Naive B cell (primary cell): Measurements from ENCODE around the gene NUDCD3. TPM values are rescaled to one million over a fixed set of nuclear protein-coding genes. Genes with fewer than 3 reads are reported as not detected.
"Not testable (repeated sequence)": the region's sequence is repeated elsewhere in the genome, so short reads cannot be mapped to it uniquely, and the experiment has no call there.

Experiments
- ATAC-seq, 2 donors: fragments of 150-1000 bp; cut with Tn5 transposase; 2 replicates each; pipeline ENCODE4 v1.10.0; 2021; ENCODE audit warnings: low read depth in 2 of 2, mild to moderate bottlenecking in 2 of 2, moderate library complexity in 2 of 2
- DNase-seq: peaks from one replicate; pipeline ENCODE4 v3.0.0; 2022
- H3K27ac Mint-ChIP-seq, 6 donors: one replicate each; pipeline ENCODE4 v1.8.0; 2020 to 2022; ENCODE audit warnings: mild to moderate bottlenecking in 6 of 6, mixed read lengths in 6 of 6, moderate library complexity in 5 of 6, inconsistent platforms in 2 of 6
- H3K27me3 Mint-ChIP-seq, 3 donors: one replicate each; pipeline ENCODE4 v1.8.0; 2021 to 2022; ENCODE audit warnings: mixed read lengths in 3 of 3, mild to moderate bottlenecking in 1 of 3
- H3K36me3 Mint-ChIP-seq, 2 donors: one replicate each; pipeline ENCODE4 v1.8.0; 2020 to 2022; ENCODE audit warnings: mixed read lengths in 2 of 2, inconsistent platforms in 1 of 2, mild to moderate bottlenecking in 1 of 2
- H3K4me1 Mint-ChIP-seq, 3 donors: one replicate each; pipeline ENCODE4 v1.8.0; 2020 to 2022; ENCODE audit warnings: mixed read lengths in 3 of 3, inconsistent platforms in 1 of 3, mild to moderate bottlenecking in 1 of 3, moderate library complexity in 1 of 3
- H3K4me3 Mint-ChIP-seq, 8 donors: one replicate each; pipeline ENCODE4 v1.8.0; 2020 to 2022; ENCODE audit warnings: mild to moderate bottlenecking in 8 of 8, mixed read lengths in 8 of 8, moderate library complexity in 8 of 8, inconsistent platforms in 2 of 8
- H3K9me3 Mint-ChIP-seq, 7 donors: one replicate each; pipeline ENCODE4 v1.8.0; 2020 to 2022; ENCODE audit warnings: mixed read lengths in 7 of 7, mild to moderate bottlenecking in 5 of 7, inconsistent platforms in 2 of 7, moderate library complexity in 1 of 7
- polyA plus RNA-seq, 6 donors: library from polyadenylated mRNA; unstranded; fragments of 300-500 nt; fragmentation: Illumina TruSeq; gene quantifications; one replicate each; pipeline ENCODE4 v1.2.3, GENCODE V29; 2021; ENCODE audit warnings: low read depth in 6 of 6

NUDCD3 gene
- polyA plus RNA-seq, 6 donors from 2014 or later = 32.8 to 70.2 (median 64.4) TPM

GRCh38 chr7:44447874-44448425 lies 42.5 kb downstream of the NUDCD3 start:
- H3K27ac Mint-ChIP-seq = peak overlapping the region in 2 of 6 donors; percentile 29 to 38
- H3K4me1 Mint-ChIP-seq = peaks cover 45 to 75% (median 51%) of the 10 kb centered on the region in 3 donors
- no peaks in the 10 kb centered on the region for H3K27me3 Mint-ChIP-seq
- peaks cover 18 to 36% of the 10 kb centered on the region in 2 donors for H3K36me3 Mint-ChIP-seq
- no peak overlapping the region for H3K4me3 Mint-ChIP-seq
- ATAC-seq (no peak), DNase-seq (no peak)
- no peaks in the 10 kb centered on the region for H3K9me3 Mint-ChIP-seq

DNA sequence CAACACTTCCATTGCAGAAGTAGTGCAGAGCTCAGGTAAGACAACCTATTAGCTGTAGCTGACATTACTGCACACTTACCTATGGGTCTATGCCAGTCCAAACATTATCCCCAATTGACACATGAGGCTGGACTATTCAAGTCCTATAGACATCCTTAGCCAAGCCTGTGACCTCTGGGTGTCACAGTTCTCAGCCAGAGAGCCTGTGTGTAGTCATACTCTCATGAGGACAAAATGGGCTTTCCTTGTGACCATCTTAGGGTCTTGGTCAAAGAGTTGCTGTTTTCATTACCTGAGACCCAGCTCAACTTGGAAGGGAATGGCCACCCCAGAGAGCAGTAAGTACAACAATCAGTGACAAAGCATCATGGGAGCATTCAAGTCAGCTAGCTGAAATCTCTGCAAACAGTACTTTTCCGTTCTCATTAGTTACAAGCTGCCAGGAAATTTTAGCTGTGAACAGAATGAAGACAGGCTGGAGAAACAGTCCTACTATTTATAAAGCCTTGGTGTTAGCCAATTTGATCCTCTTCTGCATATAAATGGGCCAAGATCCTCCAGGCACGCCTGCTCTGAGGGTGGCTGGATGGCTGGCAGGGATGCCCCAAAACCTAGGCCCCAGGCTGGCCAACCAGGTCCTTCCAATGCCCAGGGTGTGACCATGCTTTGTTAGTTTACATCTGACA lies 44.3 kb downstream of the NUDCD3 start:
- no peaks in the 10 kb centered on the region for H3K27me3 Mint-ChIP-seq
- DNase-seq = no peak
- H3K36me3 Mint-ChIP-seq = peaks cover 13 to 27% of the 10 kb centered on the region in 2 donors
- peaks cover 48 to 73% (median 61%) of the 10 kb centered on the region in 3 donors for H3K4me1 Mint-ChIP-seq
- H3K4me3 Mint-ChIP-seq = no peak overlapping the region
- no peak for ATAC-seq
- H3K9me3 Mint-ChIP-seq = no peaks in the 10 kb centered on the region
- no peak overlapping the region for H3K27ac Mint-ChIP-seq

- DNase-seq = no peak
- ATAC-seq = no peak
- peaks cover 4 to 24% of the 10 kb centered on the region in 2 donors for H3K36me3 Mint-ChIP-seq
- H3K4me1 Mint-ChIP-seq = peaks cover 48 to 65% (median 53%) of the 10 kb centered on the region in 3 donors
- no peaks in the 10 kb centered on the region for H3K9me3 Mint-ChIP-seq
- no peak overlapping the region for H3K4me3 Mint-ChIP-seq
- no peaks in the 10 kb centered on the region for H3K27me3 Mint-ChIP-seq
- peak overlapping the region in 1 of 6 donors; percentile 89 for H3K27ac Mint-ChIP-seq
Observed at GRCh38 chr7:44441079-44441478, 49.4 kb downstream of the NUDCD3 start.

DNA sequence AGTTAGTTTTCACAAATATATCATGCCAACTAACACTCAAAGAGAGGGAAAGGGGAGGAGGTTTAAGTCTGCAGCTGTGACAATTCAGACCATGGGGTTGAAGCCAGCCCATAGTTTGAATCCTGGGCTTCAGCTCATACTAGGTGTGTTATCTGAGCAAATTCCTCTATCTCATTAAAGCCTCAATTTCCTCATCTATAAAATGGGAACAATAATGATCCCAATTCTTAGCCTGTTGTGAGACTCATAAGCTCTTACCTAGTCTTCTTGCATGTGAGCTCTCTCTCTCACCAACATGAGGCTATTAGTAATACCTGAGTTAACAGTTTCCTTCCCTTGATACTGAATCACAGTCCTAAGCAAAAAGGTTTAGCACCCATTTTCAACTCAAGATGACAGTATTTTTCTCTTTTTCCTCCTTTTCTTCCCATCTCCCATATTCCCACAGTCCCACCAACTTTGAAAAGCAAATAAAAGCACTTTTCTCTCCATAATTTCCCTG lies 49.8 kb downstream of the NUDCD3 start:
- Mint-ChIP-seq H3K27ac (peak overlapping the region in 1 of 6 donors; percentile 89), H3K4me1 (peaks cover 45 to 66% (median 50%) of the 10 kb centered on the region in 3 donors), H3K9me3 (no peaks in the 10 kb centered on the region), H3K36me3 (peaks cover 4 to 22% of the 10 kb centered on the region in 2 donors), H3K4me3 (no peak overlapping the region), H3K27me3 (no peaks in the 10 kb centered on the region)
- ATAC-seq = no peak
- DNase-seq = no peak

- Mint-ChIP-seq H3K9me3 (no peaks in the 10 kb centered on the region), H3K27ac (no peak overlapping the region), H3K36me3 (peaks cover 0 to 15% of the 10 kb centered on the region in 2 donors), H3K4me1 (peaks cover 38 to 62% (median 49%) of the 10 kb centered on the region in 3 donors), H3K4me3 (no peak overlapping the region), H3K27me3 (no peaks in the 10 kb centered on the region)
- DNase-seq = no peak
- no peak for ATAC-seq
Observed at GRCh38 chr7:44439926-44440325, 50.5 kb downstream of the NUDCD3 start.

- Mint-ChIP-seq H3K27me3 (no peaks in the 10 kb centered on the region), H3K4me3 (no peak overlapping the region), H3K9me3 (no peaks in the 10 kb centered on the region), H3K36me3 (peaks cover 0 to 12% of the 10 kb centered on the region in 2 donors), H3K4me1 (peaks cover 35 to 61% (median 55%) of the 10 kb centered on the region in 3 donors), H3K27ac (peak overlapping the region in 1 of 6 donors; percentile 44)
- DNase-seq (no peak), ATAC-seq (no peak)
Observed at GRCh38 chr7:44438816-44439215, 51.6 kb downstream of the NUDCD3 start.

DNA sequence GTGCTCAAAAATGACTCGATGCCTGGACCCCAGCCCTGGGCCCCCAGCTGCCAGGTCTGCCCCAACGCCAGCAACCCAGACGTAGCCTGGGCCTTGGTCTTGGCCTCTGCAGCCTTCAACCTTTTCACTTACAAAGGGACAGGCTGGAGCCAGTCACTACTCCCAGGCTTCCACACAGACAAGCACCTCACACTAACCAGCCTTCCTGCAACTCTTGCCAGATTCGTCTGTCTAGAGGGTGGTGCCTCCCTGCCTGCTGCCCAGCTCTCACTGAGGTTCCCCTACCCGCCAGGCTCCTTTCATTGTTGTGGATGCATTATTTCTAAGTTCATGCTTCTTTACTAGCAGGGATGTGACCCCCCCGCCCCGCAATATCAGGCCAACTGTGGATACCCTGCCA lies 56.3 kb downstream of the NUDCD3 start:
- no peak for DNase-seq
- Mint-ChIP-seq H3K9me3 (no peaks in the 10 kb centered on the region), H3K27ac (no peak overlapping the region), H3K27me3 (no peaks in the 10 kb centered on the region), H3K4me1 (peaks cover 36 to 64% (median 60%) of the 10 kb centered on the region in 3 donors), H3K36me3 (peaks cover 0 to 16% of the 10 kb centered on the region in 2 donors), H3K4me3 (no peak overlapping the region)
- ATAC-seq = no peak

DNA sequence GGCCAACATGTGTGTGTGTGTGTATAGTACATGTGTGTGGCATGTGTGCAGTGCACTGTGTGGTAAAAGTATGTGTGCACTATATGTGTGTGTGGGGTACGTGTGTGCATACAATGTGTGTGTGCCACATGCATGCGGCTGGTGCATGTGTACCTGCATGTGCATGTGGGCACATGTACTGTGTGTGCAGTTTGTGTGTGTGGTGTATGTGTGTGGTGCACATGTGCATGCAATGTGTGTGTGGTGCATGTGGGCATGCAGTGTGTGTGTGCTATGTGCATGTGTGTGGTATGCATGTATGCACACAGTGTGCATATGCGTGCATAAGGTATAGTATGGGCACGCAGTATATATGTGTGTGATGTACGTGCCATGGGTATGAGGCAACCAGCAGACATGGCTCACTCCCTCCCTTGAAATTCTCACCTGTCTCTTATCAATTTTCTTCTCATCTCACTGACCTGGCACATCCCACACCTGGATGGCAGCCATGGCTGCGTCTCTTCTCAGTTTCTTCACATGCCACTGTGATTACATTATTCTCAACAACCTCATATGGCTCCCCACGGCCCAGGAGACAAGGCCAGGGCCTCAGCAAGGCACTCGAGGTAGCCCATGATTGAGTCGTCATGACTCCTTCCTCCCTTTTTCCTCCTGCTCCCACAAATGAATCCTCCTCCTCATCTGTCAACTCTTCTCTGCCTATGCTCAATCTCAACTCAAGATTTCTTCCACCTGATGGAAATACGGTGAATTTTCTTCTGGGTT lies 57.0 kb downstream of the NUDCD3 start:
- Mint-ChIP-seq H3K27ac (peak overlapping the region in 1 of 6 donors; percentile 10), H3K4me1 (peaks cover 35 to 60% (median 58%) of the 10 kb centered on the region in 3 donors), H3K36me3 (peaks cover 0 to 8% of the 10 kb centered on the region in 2 donors), H3K27me3 (no peaks in the 10 kb centered on the region), H3K9me3 (no peaks in the 10 kb centered on the region), H3K4me3 (no peak overlapping the region)
- no peak for ATAC-seq
- no peak for DNase-seq

- H3K4me3 Mint-ChIP-seq = no peak overlapping the region
- peaks cover 0 to 9% of the 10 kb centered on the region in 2 donors for H3K36me3 Mint-ChIP-seq
- no peaks in the 10 kb centered on the region for H3K27me3 Mint-ChIP-seq
- no peaks in the 10 kb centered on the region for H3K9me3 Mint-ChIP-seq
- peaks cover 35 to 60% (median 55%) of the 10 kb centered on the region in 3 donors for H3K4me1 Mint-ChIP-seq
- peak overlapping the region in 2 of 6 donors; percentile 0 to 10 for H3K27ac Mint-ChIP-seq
- ATAC-seq (no peak), DNase-seq (no peak)
Observed at GRCh38 chr7:44432381-44432977, 58.0 kb downstream of the NUDCD3 start.

GRCh38 chr7:44431091-44431608 lies 59.3 kb downstream of the NUDCD3 start:
- ATAC-seq = peak in 1 of 2 donors; percentile 46
- H3K27me3 Mint-ChIP-seq = no peaks in the 10 kb centered on the region
- H3K27ac Mint-ChIP-seq = peak overlapping the region in 1 of 6 donors; percentile 11
- H3K36me3 Mint-ChIP-seq = peaks cover 8 to 21% of the 10 kb centered on the region in 2 donors
- H3K4me3 Mint-ChIP-seq = peak overlapping the region in 2 of 8 donors; percentile 25 to 54
- peaks cover 31 to 56% (median 55%) of the 10 kb centered on the region in 3 donors for H3K4me1 Mint-ChIP-seq
- H3K9me3 Mint-ChIP-seq = no peaks in the 10 kb centered on the region
- peak; percentile 4 for DNase-seq

GRCh38 chr7:44430054-44430453 lies 60.4 kb downstream of the NUDCD3 start:
- peaks cover 16 to 26% of the 10 kb centered on the region in 2 donors for H3K36me3 Mint-ChIP-seq
- ATAC-seq (no peak), DNase-seq (no peak)
- peaks cover 31 to 55% (median 48%) of the 10 kb centered on the region in 3 donors for H3K4me1 Mint-ChIP-seq
- H3K27ac Mint-ChIP-seq = peak overlapping the region in 1 of 6 donors; percentile 54
- H3K27me3 Mint-ChIP-seq = no peaks in the 10 kb centered on the region
- no peaks in the 10 kb centered on the region for H3K9me3 Mint-ChIP-seq
- H3K4me3 Mint-ChIP-seq = no peak overlapping the region

DNA sequence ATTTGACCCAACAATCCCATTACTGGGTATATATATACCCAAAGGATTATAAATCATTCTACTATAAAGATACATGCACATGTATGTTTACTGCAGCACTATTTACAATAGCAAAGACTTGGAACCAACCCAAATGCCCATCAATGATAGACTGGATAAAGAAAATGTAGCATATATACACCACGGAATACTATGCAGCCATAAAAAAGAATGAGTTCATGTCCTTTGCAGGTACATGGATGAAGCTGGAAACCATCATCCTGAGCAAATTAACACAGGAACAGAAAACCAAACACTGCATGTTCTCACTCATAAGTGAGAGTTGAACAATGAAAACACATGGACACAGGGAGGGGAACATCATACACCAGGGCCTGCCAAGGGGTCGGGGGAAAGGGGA lies 65.7 kb downstream of the NUDCD3 start:
- not testable (repeated sequence) for DNase-seq, H3K27ac Mint-ChIP-seq, H3K9me3 Mint-ChIP-seq, H3K27me3 Mint-ChIP-seq, ATAC-seq, H3K4me3 Mint-ChIP-seq
- Mint-ChIP-seq H3K36me3 (peaks cover 27 to 30% of the 10 kb centered on the region in 2 donors), H3K4me1 (peaks cover 41 to 57% (median 41%) of the 10 kb centered on the region in 3 donors)

- H3K9me3 Mint-ChIP-seq = no peaks in the 10 kb centered on the region
- H3K4me3 Mint-ChIP-seq = no peak overlapping the region
- H3K36me3 Mint-ChIP-seq = peaks cover 15 to 22% of the 10 kb centered on the region in 2 donors
- H3K27me3 Mint-ChIP-seq = no peaks in the 10 kb centered on the region
- DNase-seq (no peak), ATAC-seq (no peak)
- peaks cover 29 to 45% (median 44%) of the 10 kb centered on the region in 3 donors for H3K4me1 Mint-ChIP-seq
- peak overlapping the region in 1 of 6 donors; percentile 86 for H3K27ac Mint-ChIP-seq
Observed at GRCh38 chr7:44416941-44417340, 73.5 kb downstream of the NUDCD3 start.
